K562 (cell line): ENCODE data around the gene CYB5B. TPM values are rescaled to one million over a fixed set of nuclear protein-coding genes. Genes with fewer than 3 reads are reported as not detected.

Source experiments
- ATAC-seq: fragments of 200-7000 bp; cut with Tn5 transposase; 3 replicates; pipeline ENCODE4 v1.9.1; 2020; ENCODE audit warnings: moderate library complexity
- BruUV-seq: library from RNA; stranded (reverse); fragments of 400-500 nt; replicated peaks from 2 replicates; lab custom pipeline; 2021; lab: Mats Ljungman, UMichigan
- CTCF ChIA-PET: fragments of 300-600 bp; formaldehyde crosslinking; extraction: SDS; loops from one replicate; lab custom pipeline; 2021; ENCODE audit warnings: low intra/inter-chr PET ratio; lab: Yijun Ruan, JAX
- POLR2A ChIA-PET: fragments of 300-600, 350-650 bp; sonication (Branson Sonifier 250); formaldehyde crosslinking; extraction: SDS; loops from one replicate; lab custom pipeline; 2021; ENCODE audit warnings: antibody characterized with exemption, inconsistent platforms; lab: Yijun Ruan, JAX
- DNase-seq, 4 experiments: peaks; one replicate each; pipeline versions ENCODE4 v3.0.0 to v3.0.0-alpha.2; 2011 to 2018; ENCODE audit warnings: low spot score in 3 of 4, mixed read lengths in 3 of 4; ENCODE audit errors: extremely low read depth in 1 of 4
- FAIRE-seq: peaks from 2 replicates; lab custom pipeline; 2011; peaks lifted over from hg19 to GRCh38; lab: Jason Lieb, UNC
- H2AFZ ChIP-seq: 2 replicates; pipeline ENCODE4 v1.6.0; 2011; ENCODE audit warnings: low read depth, low read length, control low read depth, inconsistent platforms
- H3K27ac ChIP-seq: fragments of 200-600 bp; 3 replicates; pipeline ENCODE4 v1.8.0; 2011; ENCODE audit warnings: low read depth, mild to moderate bottlenecking, control low read depth, inconsistent platforms, low read length, moderate library complexity, mixed read lengths; ENCODE audit errors: extremely low read depth
- H3K27me3 ChIP-seq, 2 experiments: fragments of 300-600 bp in 1 of 2; 2 replicates in 1 of 2; 3 replicates in 1 of 2; pipeline versions ENCODE4 v1.6.0 to v1.8.0; 2011; ENCODE audit warnings: inconsistent platforms in 2 of 2, low read length in 2 of 2, mild to moderate bottlenecking in 1 of 2, mixed read lengths in 1 of 2, moderate library complexity in 1 of 2; ENCODE audit not compliant: control insufficient read depth in 2 of 2, insufficient read depth in 2 of 2
- H3K36me3 ChIP-seq: fragments of 300-600 bp; 3 replicates; pipeline ENCODE4 v1.8.0; 2011; ENCODE audit warnings: mild to moderate bottlenecking, low read length, inconsistent platforms; ENCODE audit not compliant: control insufficient read depth, insufficient read depth
- H3K4me1 ChIP-seq, 2 experiments: fragments of 200-600 bp in 1 of 2; replicated peaks in 1 of 2; 2 replicates in 1 of 2; 3 replicates in 1 of 2; pipeline versions ENCODE4 v1.5.1 to v1.8.0; 2011; ENCODE audit warnings: inconsistent platforms in 2 of 2, low read length in 2 of 2, mild to moderate bottlenecking in 1 of 2, mixed read lengths in 1 of 2, moderate library complexity in 1 of 2; ENCODE audit not compliant: control insufficient read depth in 2 of 2, insufficient read depth in 2 of 2
- H3K4me2 ChIP-seq: 2 replicates; pipeline ENCODE4 v1.6.1; 2011; ENCODE audit warnings: low read length, control low read depth, inconsistent platforms, mixed read lengths; ENCODE audit not compliant: insufficient read depth
- H3K4me3 ChIP-seq: fragments of 200-600 bp; sonication (generic), shearing (Covaris generic); 2 replicates; pipeline ENCODE4 v1.5.1; 2016; ENCODE audit warnings: control low read depth, inconsistent platforms
- H3K79me2 ChIP-seq: fragments of 200-600 bp; 3 replicates; pipeline ENCODE4 v1.8.0; 2011; ENCODE audit warnings: low read length, inconsistent platforms; ENCODE audit not compliant: control insufficient read depth, insufficient read depth
- H3K9ac ChIP-seq, 2 experiments: 2 replicates each; pipeline versions ENCODE4 v1.6.0 to v1.6.1; 2011; ENCODE audit warnings: low read depth in 2 of 2, low read length in 2 of 2, control low read depth in 1 of 2, inconsistent platforms in 1 of 2, mild to moderate bottlenecking in 1 of 2, mixed read lengths in 1 of 2; ENCODE audit not compliant: insufficient read depth in 1 of 2
- H3K9me1 ChIP-seq: one replicate; pipeline ENCODE4 v1.6.0; 2011; ENCODE audit warnings: inconsistent platforms, mild to moderate bottlenecking, low read length, moderate library complexity; ENCODE audit not compliant: control insufficient read depth, insufficient read depth
- H3K9me3 ChIP-seq: replicated peaks from 2 replicates; pipeline ENCODE4 v1.5.1; 2011; ENCODE audit warnings: low read depth, low read length, inconsistent platforms; ENCODE audit not compliant: control insufficient read depth, insufficient read depth
- H4K20me1 ChIP-seq: replicated peaks from 2 replicates; pipeline ENCODE4 v1.6.1; 2011; ENCODE audit warnings: low read length, inconsistent platforms, mixed read lengths; ENCODE audit not compliant: control insufficient read depth, insufficient read depth
- CEBPB ChIP-seq: fragments of 450-650 bp; IDR thresholded peaks from 2 replicates; pipeline ENCODE4 v1.6.1; 2016; ENCODE audit warnings: missing genetic modification characterization, missing compliant biosample characterization
- CHD4 ChIP-seq: fragments of 200-600 bp; sonication (generic); IDR thresholded peaks from 3 replicates; pipeline ENCODE4 v1.6.1; 2012; ENCODE audit warnings: low read depth, mild to moderate bottlenecking, mixed read lengths, low read length, inconsistent platforms; ENCODE audit not compliant: insufficient read depth, insufficient replicate concordance, poor library complexity, severe bottlenecking
- EP300 ChIP-seq: IDR thresholded peaks from 2 replicates; pipeline ENCODE4 v1.6.1; 2012; ENCODE audit warnings: low read length, improper control_type of control experiment
- NR0B1 ChIP-seq: fragments of 450-650 bp; IDR thresholded peaks from one replicate; pipeline ENCODE4 v1.6.1; 2018; ENCODE audit warnings: mild to moderate bottlenecking, moderate library complexity; ENCODE audit not compliant: partially characterized antibody
- WGBS: fragments of 100-300 bp; shearing (Covaris generic); methylation state at CpG from one replicate; pipeline ENCODE4 v1.1.6; 2016; ENCODE audit warnings: low coverage, mixed read lengths; ENCODE audit not compliant: insufficient coverage; ENCODE audit errors: missing lambda C conversion rate; 5-methylcytosine and 5-hydroxymethylcytosine counted together
- in situ Hi-C: fragments of 300-500 bp; cut with MboI; formaldehyde crosslinking; loops from 4 replicates; pipeline ENCODE4 v1.15.0; 2018; ENCODE audit warnings: inconsistent platforms, mixed read lengths
- intact Hi-C: fragments of 100-400 bp; cut with micrococcal nuclease; formaldehyde crosslinking; loops from 2 replicates; pipeline ENCODE4 v1.14.2; 2022
- polyA plus RNA-seq, 8 experiments: library from polyadenylated mRNA; depleted of rRNA in 4 of 8; stranded (reverse) in 5 of 8; unstranded in 3 of 8; fragments of >200 nt; fragmentation: Nextera tagmentation in 2 of 8; fragmentation: Illumina TruSeq in 1 of 8; extraction: Ambion mirVana in 2 of 8; extraction: Trizol in 1 of 8; gene quantifications; 2 replicates each; pipeline versions ENCODE4 v1.2.1 to v1.2.3, GENCODE V29; 2011 to 2014; ENCODE audit warnings: inconsistent platforms in 1 of 8, missing spikeins in 1 of 8
- total RNA-seq, 7 experiments: library from RNA; depleted of rRNA in 6 of 7; stranded (reverse); fragments of >200 nt in 6 of 7; fragmentation: Illumina TruSeq in 2 of 7; extraction: Trizol in 2 of 7; gene quantifications; 2 replicates each; pipeline versions ENCODE4 v1.2.1 to v1.2.3, GENCODE V29; 2011 to 2021; ENCODE audit warnings: low replicate concordance in 1 of 7

CYB5B gene
- total and polyA plus RNA-seq, 9 of the 15 experiments (the other 6 are each of a cell fraction or from before 2014, with no cell fraction given), result 29.9 to 274 (median 136) TPM

- no peaks in the 10 kb centered on the region for H4K20me1 ChIP-seq
- FAIRE-seq (no peak), DNase-seq (no peak), ATAC-seq (no peak)
- H3K27me3 ChIP-seq, result no peaks in the 10 kb centered on the region
- intact Hi-C loops (no loop called here), in situ Hi-C loops (no loop called here)
- BruUV-seq, result no TSS peak
- peaks cover 0 to 7% of the 10 kb centered on the region in 2 experiments; a peak in 3 of 5 replicates for H3K4me1 ChIP-seq
- ChIA-PET CTCF (no interaction called here), POLR2A (no interaction called here)
- no peak overlapping the region for H3K27ac ChIP-seq
- no peaks in the 10 kb centered on the region for H3K9me3 ChIP-seq
- peak overlapping the region; percentile 63; the same call in 1 of the 2 replicates for H2AFZ ChIP-seq
- no peaks in the 10 kb centered on the region for H3K36me3 ChIP-seq
- H3K4me3 ChIP-seq, result no peak overlapping the region
- H3K9me1 ChIP-seq, result no peaks in the 10 kb centered on the region
- 58% methylated on average over 13 of the region's 18 CpGs for WGBS
- no peak overlapping the region for H3K4me2 ChIP-seq
- H3K9ac ChIP-seq, result no peak overlapping the region
- H3K79me2 ChIP-seq, result no peaks in the 10 kb centered on the region
- TF ChIP-seq EP300 (no peak), CHD4 (no peak), NR0B1 (no peak), CEBPB (tag) (0 out of 2 replicates have a peak, but pooled peaks have one; percentile 9)
These were observed 13.1 kb upstream of the CYB5B start for GRCh38 chr16:69411064-69411985.
